ENCODE data around the gene HELZ2. TPM values are rescaled to one million over a fixed set of nuclear protein-coding genes. Genes with fewer than 3 reads are reported as not detected.

Gene HELZ2
- total and polyA plus RNA-seq, 10 of the 15 experiments (the other 5 are each of a cell fraction or from before 2014, with no cell fraction given): 0.05 to 33.3 (median 6.2) TPM

- CTCF ChIA-PET: no interaction called here
- H3K36me3 ChIP-seq (ENCODE audit: control insufficient read depth in 2 of 2, insufficient read depth in 2 of 2, low read length in 1 of 2): peaks cover 4 to 7% of the 10 kb centered on the region in 2 experiments; a peak in 3 of 4 replicates
Measured at GRCh38 chr20:63590218-63591146, 16.4 kb upstream of the HELZ2 start.

More at GRCh38 chr20:63590218-63591146, 16.4 kb upstream of the HELZ2 start:
- RAD21 ChIA-PET (ENCODE audit: unreplicated experiment): no interaction called here
- DNase-seq (ENCODE audit: low read depth, low spot score) (no peak), ATAC-seq (no peak), FAIRE-seq (no peak)
- H3K4me1 ChIP-seq (ENCODE audit: control insufficient read depth, insufficient read depth, low read length): no peaks in the 10 kb centered on the region
- H3K9ac ChIP-seq (ENCODE audit: control insufficient read depth, insufficient read depth, low read length): no peak overlapping the region
- H3K79me2 ChIP-seq (ENCODE audit: control insufficient read depth, insufficient read depth, low read length): no peaks in the 10 kb centered on the region
- TF ChIP-seq MEF2B (IDR thresholded peaks at IDR 0.05; ENCODE audit: partially characterized antibody, poor library complexity, severe bottlenecking) (no peak), BCL11A (IDR thresholded peaks at IDR 0.05; ENCODE audit: low read depth, low read length) (no peak), POLR2A (IDR thresholded peaks at IDR 0.05; ENCODE audit: low read depth, low read length) (0 out of 2 replicates have a peak, but pooled peaks have one; percentile 13), IRF3 (IDR thresholded peaks at IDR 0.05) (no peak), SIN3A (IDR thresholded peaks at IDR 0.05; ENCODE audit: low read depth, low read length) (no peak)
- 94% methylated on average over 52 of the region's 52 CpGs for WGBS (ENCODE audit: insufficient coverage, insufficient replicate concordance, low lambda C conversion rate, missing lambda C conversion rate)
- H3K4me3 ChIP-seq: no peak overlapping the region
- POLR2A ChIA-PET: no interaction called here
- H3K4me2 ChIP-seq (ENCODE audit: control insufficient read depth, insufficient read depth): no peak overlapping the region
- H3K27ac ChIP-seq (ENCODE audit: control insufficient read depth, insufficient read depth): no peak overlapping the region
- H4K20me1 ChIP-seq (ENCODE audit: control insufficient read depth, insufficient read depth): no peaks in the 10 kb centered on the region
- intact Hi-C loops (cut with micrococcal nuclease; ENCODE audit: unreplicated experiment) (no loop called here), in situ Hi-C loops (cut with MboI) (no loop called here)
- BruUV-seq (replicated peaks): no TSS peak
- H3K9me3 ChIP-seq (replicated peaks; ENCODE audit: control insufficient read depth, insufficient read depth, low read length): no peaks in the 10 kb centered on the region
- H3K27me3 ChIP-seq (replicated peaks in 1 of 2; ENCODE audit: control insufficient read depth in 2 of 2, insufficient read depth in 2 of 2, low read length in 1 of 2): no peaks in the 10 kb centered on the region
- H2AFZ ChIP-seq (ENCODE audit: control insufficient read depth, low read depth, low read length): no peak overlapping the region
- SMC1A ChIA-PET (ENCODE audit: uncharacterized antibody, unreplicated experiment): no interaction called here

Measured in GM12878 (cell line).